Measurements from ENCODE around the gene SPHK1. TPM values are rescaled to one million over a fixed set of nuclear protein-coding genes. Genes with fewer than 3 reads are reported as not detected.

Gene SPHK1
- total RNA-seq, 4 donors from 2014 or later = 9.7 to 35.6 (median 18.3) TPM

- intact Hi-C loops (cut with DNase I; ENCODE audit: low total_unique reads) = loop anchor here (2.0 kb wide), 1 partner anchor 93 kb away; no protein-coding TSS in a partner anchor
- no peak overlapping the region for H3K4me3 ChIP-seq (ENCODE audit: low read depth, poor library complexity, severe bottlenecking)
- DNase-seq (ENCODE audit: low spot score in 2 of 2) = no peak
- TF ChIP-seq CTCF (IDR thresholded peaks at IDR 0.05) (no peak), POLR2A (IDR thresholded peaks at IDR 0.05) (no peak)
- WGBS, 2 donors = 80 to 90% methylated on average over 15 of the region's 15 CpGs
Observed at GRCh38 chr17:76395980-76396379, 11.6 kb downstream of the SPHK1 start.

- TF ChIP-seq POLR2A (IDR thresholded peaks at IDR 0.05) (no peak), CTCF (IDR thresholded peaks at IDR 0.05) (no peak)
- H3K4me3 ChIP-seq (ENCODE audit: low read depth, poor library complexity, severe bottlenecking) = no peak overlapping the region
- intact Hi-C loops (cut with DNase I; ENCODE audit: low total_unique reads) = loop anchor here (2.0 kb wide), 1 partner anchor 94 kb away; no protein-coding TSS in a partner anchor
- no peak for DNase-seq (ENCODE audit: low spot score in 2 of 2)
- WGBS, 2 donors = 89 to 93% methylated on average over 8 of the region's 8 CpGs
Observed at GRCh38 chr17:76397184-76397583, 12.8 kb downstream of the SPHK1 start.

- intact Hi-C loops (cut with DNase I; ENCODE audit: low total_unique reads) = loop anchor here (2.0 kb wide), 1 partner anchor 95 kb away; no protein-coding TSS in a partner anchor
- TF ChIP-seq POLR2A (IDR thresholded peaks at IDR 0.05) (no peak), CTCF (IDR thresholded peaks at IDR 0.05) (peak in 1 of 3 donors; percentile 96)
- no peak overlapping the region for H3K4me3 ChIP-seq (ENCODE audit: low read depth, poor library complexity, severe bottlenecking)
- DNase-seq (ENCODE audit: low spot score in 2 of 2) = peak; percentile 82 to 98
- WGBS, 2 donors = 44 to 64% methylated on average over 12 to 16 of the region's 16 CpGs
Observed at GRCh38 chr17:76397687-76398522, 13.5 kb downstream of the SPHK1 start.

- TF ChIP-seq POLR2A (IDR thresholded peaks at IDR 0.05) = no peak
- no peak for TF ChIP-seq CTCF (IDR thresholded peaks at IDR 0.05)
- no peak for DNase-seq (ENCODE audit: low spot score in 2 of 2)
- WGBS, 2 donors = 79 to 83% methylated on average over 19 of the region's 20 CpGs
- no peak overlapping the region for H3K4me3 ChIP-seq (ENCODE audit: low read depth, poor library complexity, severe bottlenecking)
- intact Hi-C loops (cut with DNase I; ENCODE audit: low total_unique reads) = no loop called here
Observed at GRCh38 chr17:76398523-76399174, 14.2 kb downstream of the SPHK1 start.

GRCh38 chr17:76399175-76400172, 15.1 kb downstream of the SPHK1 start:
- intact Hi-C loops (cut with DNase I; ENCODE audit: low total_unique reads) = no loop called here
- DNase-seq (ENCODE audit: low spot score in 2 of 2) = no peak
- WGBS, 2 donors = 87 to 88% methylated on average over 32 to 33 of the region's 33 CpGs
- H3K4me3 ChIP-seq (ENCODE audit: low read depth, poor library complexity, severe bottlenecking) = no peak overlapping the region
- TF ChIP-seq CTCF (IDR thresholded peaks at IDR 0.05) (no peak), POLR2A (IDR thresholded peaks at IDR 0.05) (no peak)

Measured in lower leg skin (tissue), 4 donors.